GM10248 (cell line): ENCODE results near the gene LGALS4.
"Not testable (repeated sequence)": the region's sequence is repeated elsewhere in the genome, so short reads cannot be mapped to it uniquely, and the experiment has no call there.

Experiments
- CTCF ChIA-PET: fragments of 300-600 bp; sonication (Branson Sonifier 250); formaldehyde crosslinking; extraction: SDS; loops from one replicate; lab custom pipeline; 2021; ENCODE audit warnings: antibody characterized with exemption; lab: Yijun Ruan, JAX
- POLR2A ChIA-PET: fragments of 350-650 bp; sonication (Branson Sonifier 250); formaldehyde crosslinking; extraction: SDS; loops from one replicate; lab custom pipeline; 2020; ENCODE audit warnings: antibody characterized with exemption; lab: Yijun Ruan, JAX
- DNase-seq: peaks from one replicate; pipeline ENCODE4 v3.0.0; 2012; ENCODE audit errors: extremely low spot score
- TF ChIP-seq, protein P1 (sequence below): IDR thresholded peaks from 2 replicates; pipeline ENCODE4 v1.5.1; 2012; ENCODE audit warnings: mild to moderate bottlenecking, low read depth; ENCODE audit errors: extremely low read depth, missing control alignments, control extremely low read depth

The LGALS4 gene

GRCh38 chr19:38826856-38827551 is 14.3 kb upstream of the LGALS4 start:
- CTCF ChIA-PET = interaction anchor here (1.3 to 2.1 kb wide), 3 partner anchors 11 to 104 kb away, joined by 3 to 5 read pairs (median 3); partner anchors contain the start of genes MRPS12 and SARS2
- TF ChIP-seq, protein P1, sequence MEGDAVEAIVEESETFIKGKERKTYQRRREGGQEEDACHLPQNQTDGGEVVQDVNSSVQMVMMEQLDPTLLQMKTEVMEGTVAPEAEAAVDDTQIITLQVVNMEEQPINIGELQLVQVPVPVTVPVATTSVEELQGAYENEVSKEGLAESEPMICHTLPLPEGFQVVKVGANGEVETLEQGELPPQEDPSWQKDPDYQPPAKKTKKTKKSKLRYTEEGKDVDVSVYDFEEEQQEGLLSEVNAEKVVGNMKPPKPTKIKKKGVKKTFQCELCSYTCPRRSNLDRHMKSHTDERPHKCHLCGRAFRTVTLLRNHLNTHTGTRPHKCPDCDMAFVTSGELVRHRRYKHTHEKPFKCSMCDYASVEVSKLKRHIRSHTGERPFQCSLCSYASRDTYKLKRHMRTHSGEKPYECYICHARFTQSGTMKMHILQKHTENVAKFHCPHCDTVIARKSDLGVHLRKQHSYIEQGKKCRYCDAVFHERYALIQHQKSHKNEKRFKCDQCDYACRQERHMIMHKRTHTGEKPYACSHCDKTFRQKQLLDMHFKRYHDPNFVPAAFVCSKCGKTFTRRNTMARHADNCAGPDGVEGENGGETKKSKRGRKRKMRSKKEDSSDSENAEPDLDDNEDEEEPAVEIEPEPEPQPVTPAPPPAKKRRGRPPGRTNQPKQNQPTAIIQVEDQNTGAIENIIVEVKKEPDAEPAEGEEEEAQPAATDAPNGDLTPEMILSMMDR = no peak
- POLR2A ChIA-PET = no interaction called here
- DNase-seq = no peak

- POLR2A ChIA-PET, DNase-seq, CTCF ChIA-PET: not testable (repeated sequence)
These were observed 13.2 kb upstream of the LGALS4 start for GRCh38 chr19:38825936-38826335.

DNA sequence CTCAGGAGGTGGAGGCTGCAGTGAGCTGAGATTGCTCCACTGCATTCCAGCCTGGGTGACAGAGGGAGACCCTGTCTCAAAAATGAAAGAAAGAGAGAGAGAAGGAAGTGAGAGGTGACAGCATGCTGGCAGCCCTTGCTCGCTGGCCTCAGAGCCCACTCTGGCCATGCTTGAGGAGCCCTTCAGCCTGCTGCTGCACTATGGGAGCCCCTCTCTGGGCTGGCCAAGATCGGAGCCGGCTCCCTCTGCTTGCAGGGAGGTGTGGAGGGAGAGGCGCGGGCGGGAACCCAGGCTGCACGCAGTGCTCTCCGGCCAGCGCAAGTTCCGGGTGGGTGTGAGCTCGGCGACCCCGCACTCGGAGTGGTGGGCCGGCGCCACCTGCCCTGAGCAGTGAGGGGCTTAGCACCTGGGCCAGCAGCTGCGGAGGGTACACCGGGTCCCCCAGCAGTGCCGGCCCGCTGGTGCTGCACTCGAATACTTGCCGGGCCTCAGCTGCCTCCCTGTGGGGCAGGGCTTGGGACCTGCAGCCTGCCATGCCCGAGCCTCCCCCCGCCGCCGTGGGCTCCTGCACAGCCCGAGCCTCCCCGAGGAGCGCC is 8.6 kb upstream of the LGALS4 start:
- DNase-seq = not testable (repeated sequence)
- ChIA-PET POLR2A (interaction anchor here (0.6 to 1.0 kb wide), 3 partner anchors 10 to 418 kb away, joined by 3 read pairs; no protein-coding TSS in a partner anchor), CTCF (interaction anchor here (1.1 to 3.4 kb wide), 5 partner anchors 8 to 66 kb away, joined by 3 to 9 read pairs (median 4); partner anchors contain the start of genes ECH1 and LGALS4)

GRCh38 chr19:38819231-38819920 is 6.6 kb upstream of the LGALS4 start:
- no peak for DNase-seq
- CTCF ChIA-PET = interaction anchor here (0.9 kb wide), 1 partner anchor 11 kb away, joined by 3 read pairs; no protein-coding TSS in a partner anchor
- POLR2A ChIA-PET = interaction anchor here (1.0 to 1.2 kb wide), 2 partner anchors 12 to 445 kb away, joined by 4 to 7 read pairs; partner anchors contain the start of gene ECH1
- TF ChIP-seq, protein P1 = no peak

DNA sequence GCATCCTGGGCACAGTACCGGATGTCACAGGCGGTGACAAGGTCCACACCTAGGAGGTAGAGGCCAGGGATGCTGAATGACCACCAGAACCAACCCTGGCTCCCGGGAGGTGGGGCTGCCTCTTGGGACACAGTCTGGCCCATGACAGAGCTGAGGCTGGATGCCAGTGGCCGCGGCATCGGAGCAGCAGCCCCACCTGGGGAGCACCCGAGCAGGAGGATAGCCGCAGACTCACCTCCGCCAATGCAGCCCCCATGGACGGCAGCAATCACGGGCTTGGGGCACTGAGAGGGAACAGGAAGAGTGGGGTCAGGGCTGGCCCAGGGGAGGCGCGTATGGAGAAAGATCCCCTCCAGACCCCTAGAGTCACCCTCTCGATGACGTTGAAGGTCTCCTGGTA is 4.3 kb upstream of the LGALS4 start:
- POLR2A ChIA-PET = no interaction called here
- CTCF ChIA-PET = no interaction called here
- TF ChIP-seq, protein P1 = no peak
- DNase-seq = no peak

- TF ChIP-seq, protein P1 = no peak
- POLR2A ChIA-PET = no interaction called here
- DNase-seq = no peak
- CTCF ChIA-PET = interaction anchor here (1.0 kb wide), 1 partner anchor 47 kb away, joined by 4 read pairs; no protein-coding TSS in a partner anchor
These were observed 3.5 kb upstream of the LGALS4 start for GRCh38 chr19:38816131-38816750.
